HG03558 (cell line): ENCODE data around the gene SHISA5.
"Not testable (repeated sequence)": the region's sequence is repeated elsewhere in the genome, so short reads cannot be mapped to it uniquely, and the experiment has no call there.

Experiments used
- ATAC-seq: cut with Tn5 transposase; IDR thresholded peaks from one replicate; pipeline ENCODE4 v1.9.1; 2021; ENCODE audit warnings: moderate number of reproducible peaks; ENCODE audit not compliant: unreplicated experiment; ENCODE audit errors: extremely low read depth

The SHISA5 gene

GRCh38 chr3:48478626-48479555 lies 25.1 kb downstream of the SHISA5 start:
- ATAC-seq = no peak

GRCh38 chr3:48477959-48478520 lies 25.9 kb downstream of the SHISA5 start:
- no peak for ATAC-seq

GRCh38 chr3:48476426-48477053 lies 27.4 kb downstream of the SHISA5 start:
- no peak for ATAC-seq

- ATAC-seq = no peak
Measured at GRCh38 chr3:48475188-48475587, 28.8 kb downstream of the SHISA5 start.

GRCh38 chr3:48474619-48475018 lies 29.4 kb downstream of the SHISA5 start:
- ATAC-seq = no peak

GRCh38 chr3:48474031-48474430 lies 29.9 kb downstream of the SHISA5 start:
- ATAC-seq = not testable (repeated sequence)

GRCh38 chr3:48473617-48473952 lies 30.4 kb downstream of the SHISA5 start:
- no peak for ATAC-seq

GRCh38 chr3:48472923-48473616 lies 30.9 kb downstream of the SHISA5 start:
- ATAC-seq = peak; percentile 57

GRCh38 chr3:48472673-48472922 lies 31.4 kb downstream of the SHISA5 start:
- ATAC-seq = peak; percentile 13

GRCh38 chr3:48470286-48470685 lies 33.7 kb downstream of the SHISA5 start:
- no peak for ATAC-seq

- ATAC-seq = no peak
Measured at GRCh38 chr3:48469046-48469915, 34.7 kb downstream of the SHISA5 start.

- no peak for ATAC-seq
Measured at GRCh38 chr3:48468329-48468731, 35.6 kb downstream of the SHISA5 start.

- ATAC-seq = no peak
Measured at GRCh38 chr3:48467473-48468267, 36.3 kb downstream of the SHISA5 start.

- ATAC-seq = no peak
Measured at GRCh38 chr3:48467110-48467454, 36.9 kb downstream of the SHISA5 start.

GRCh38 chr3:48466386-48467109 lies 37.4 kb downstream of the SHISA5 start:
- no peak for ATAC-seq

GRCh38 chr3:48465531-48466378 lies 38.2 kb downstream of the SHISA5 start:
- ATAC-seq = no peak

GRCh38 chr3:48465237-48465530 lies 38.8 kb downstream of the SHISA5 start:
- no peak for ATAC-seq

- no peak for ATAC-seq
Measured at GRCh38 chr3:48464713-48465221, 39.2 kb downstream of the SHISA5 start.
